ENCODE data around the gene FBXW7. TPM values are rescaled to one million over a fixed set of nuclear protein-coding genes. Genes with fewer than 3 reads are reported as not detected.

The FBXW7 gene
- total and polyA plus RNA-seq, 2 of the 8 experiments (the other 6 are each of a cell fraction or from before 2014, with no cell fraction given) = 6.0 to 26.7 TPM

GRCh38 chr4:152514356-152514755 is 21.5 kb downstream of the FBXW7 start (continued):
- TF ChIP-seq CHD7 (IDR thresholded peaks at IDR 0.05; ENCODE audit: insufficient replicate concordance, low read length) = no peak
- TF ChIP-seq, protein P1, sequence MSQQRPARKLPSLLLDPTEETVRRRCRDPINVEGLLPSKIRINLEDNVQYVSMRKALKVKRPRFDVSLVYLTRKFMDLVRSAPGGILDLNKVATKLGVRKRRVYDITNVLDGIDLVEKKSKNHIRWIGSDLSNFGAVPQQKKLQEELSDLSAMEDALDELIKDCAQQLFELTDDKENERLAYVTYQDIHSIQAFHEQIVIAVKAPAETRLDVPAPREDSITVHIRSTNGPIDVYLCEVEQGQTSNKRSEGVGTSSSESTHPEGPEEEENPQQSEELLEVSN (IDR thresholded peaks at IDR 0.05) = no peak
- no peak for TF ChIP-seq NANOG (IDR thresholded peaks at IDR 0.05; ENCODE audit: insufficient read depth, low read depth, low read length, poor library complexity, severe bottlenecking)
- TF ChIP-seq ASH2L (IDR thresholded peaks at IDR 0.05; ENCODE audit: low read length) = no peak
